ENCODE measurements around the gene NLRP1. TPM values are rescaled to one million over a fixed set of nuclear protein-coding genes. Genes with fewer than 3 reads are reported as not detected.
A peak's percentile ranks its signal among the peaks of the same experiment; 100 is the strongest.

The NLRP1 gene
- total RNA-seq, 2 donors from 2014 or later: 62.7 to 73.2 TPM

- no peaks in the 10 kb centered on the region for H3K9me3 ChIP-seq
- H3K4me1 ChIP-seq (ENCODE audit: control insufficient read depth in 1 of 2, low read depth in 2 of 2): peaks cover 6 to 18% of the 10 kb centered on the region in 2 donors
- H3K27ac ChIP-seq: no peak overlapping the region
- ATAC-seq (ENCODE audit: insufficient number of reproducible peaks, low FRiP score, low read depth) (no peak), DNase-seq (ENCODE audit: low spot score) (no peak)
- no peaks in the 10 kb centered on the region for H3K27me3 ChIP-seq (replicated peaks; ENCODE audit: insufficient read depth)
- no peak for TF ChIP-seq CTCF (IDR thresholded peaks at IDR 0.05)
- no peak overlapping the region for H3K4me3 ChIP-seq
- H3K36me3 ChIP-seq: peaks cover 23% of the 10 kb centered on the region
Measured at GRCh38 chr17:5523249-5523648, 61.1 kb downstream of the NLRP1 start.

GRCh38 chr17:5522476-5522875 is 61.8 kb downstream of the NLRP1 start:
- no peak overlapping the region for H3K27ac ChIP-seq
- no peaks in the 10 kb centered on the region for H3K9me3 ChIP-seq
- TF ChIP-seq CTCF (IDR thresholded peaks at IDR 0.05): no peak
- H3K4me3 ChIP-seq: no peak overlapping the region
- no peaks in the 10 kb centered on the region for H3K27me3 ChIP-seq (replicated peaks; ENCODE audit: insufficient read depth)
- H3K36me3 ChIP-seq: peaks cover 27% of the 10 kb centered on the region
- ATAC-seq (ENCODE audit: insufficient number of reproducible peaks, low FRiP score, low read depth) (no peak), DNase-seq (ENCODE audit: low spot score) (no peak)
- H3K4me1 ChIP-seq (ENCODE audit: control insufficient read depth in 1 of 2, low read depth in 2 of 2): peaks cover 5 to 13% of the 10 kb centered on the region in 2 donors

GRCh38 chr17:5516060-5516792 is 68.1 kb downstream of the NLRP1 start:
- no peak for TF ChIP-seq CTCF (IDR thresholded peaks at IDR 0.05)
- Histone ChIP-seq H3K4me1 (ENCODE audit: control insufficient read depth in 1 of 2, low read depth in 2 of 2) (no peaks in the 10 kb centered on the region), H3K9me3 (no peaks in the 10 kb centered on the region), H3K27me3 (replicated peaks; ENCODE audit: insufficient read depth) (no peaks in the 10 kb centered on the region), H3K4me3 (no peak overlapping the region), H3K27ac (peak overlapping the region in 1 of 2 donors; percentile 6), H3K36me3 (peaks cover 16% of the 10 kb centered on the region)
- no peak for DNase-seq (ENCODE audit: low spot score)
- ATAC-seq (ENCODE audit: insufficient number of reproducible peaks, low FRiP score, low read depth): peak; percentile 75

- Histone ChIP-seq H3K27ac (no peak overlapping the region), H3K4me1 (ENCODE audit: control insufficient read depth in 1 of 2, low read depth in 2 of 2) (no peaks in the 10 kb centered on the region), H3K4me3 (no peak overlapping the region), H3K27me3 (replicated peaks; ENCODE audit: insufficient read depth) (no peaks in the 10 kb centered on the region), H3K36me3 (peaks cover 9% of the 10 kb centered on the region), H3K9me3 (no peaks in the 10 kb centered on the region)
- DNase-seq (ENCODE audit: low spot score) (no peak), ATAC-seq (ENCODE audit: insufficient number of reproducible peaks, low FRiP score, low read depth) (no peak)
- TF ChIP-seq CTCF (IDR thresholded peaks at IDR 0.05): no peak
Measured at GRCh38 chr17:5514976-5515375, 69.3 kb downstream of the NLRP1 start.

GRCh38 chr17:5513628-5514027 is 70.7 kb downstream of the NLRP1 start:
- Histone ChIP-seq H3K4me1 (ENCODE audit: control insufficient read depth in 1 of 2, low read depth in 2 of 2) (no peaks in the 10 kb centered on the region), H3K4me3 (no peak overlapping the region), H3K27me3 (replicated peaks; ENCODE audit: insufficient read depth) (no peaks in the 10 kb centered on the region), H3K27ac (no peak overlapping the region), H3K36me3 (peaks cover 9% of the 10 kb centered on the region), H3K9me3 (no peaks in the 10 kb centered on the region)
- DNase-seq (ENCODE audit: low spot score) (no peak), ATAC-seq (ENCODE audit: insufficient number of reproducible peaks, low FRiP score, low read depth) (no peak)
- no peak for TF ChIP-seq CTCF (IDR thresholded peaks at IDR 0.05)

All from thoracic aorta (tissue), 2 donors.